Stimulated activated naive CD8-positive, alpha-beta T cell treated with anti-CD3 and anti-CD28 coated beads, Interleukin-15, amount 100 ng/mL, for 72 hours (primary cell): ENCODE results near the gene LCORL.

Experiments used
- ATAC-seq: fragments of 150-1000 bp; cut with Tn5 transposase; 2 replicates; pipeline ENCODE4 v1.10.0; 2021; ENCODE audit warnings: mild to moderate bottlenecking, moderate library complexity
- DNase-seq, 2 donors: peaks; one replicate each; pipeline ENCODE4 v3.0.0; 2021 to 2022
- H3K27ac Mint-ChIP-seq, 2 donors: one replicate each; pipeline ENCODE4 v1.8.0; 2022; ENCODE audit warnings: mild to moderate bottlenecking in 2 of 2, mixed read lengths in 2 of 2, moderate library complexity in 2 of 2
- H3K27me3 Mint-ChIP-seq: one replicate; pipeline ENCODE4 v1.8.0; 2022; ENCODE audit warnings: mixed read lengths
- H3K4me1 Mint-ChIP-seq: one replicate; pipeline ENCODE4 v1.8.0; 2022; ENCODE audit warnings: mild to moderate bottlenecking, mixed read lengths
- H3K4me3 Mint-ChIP-seq, 2 donors: one replicate each; pipeline ENCODE4 v1.8.0; 2022; ENCODE audit warnings: mild to moderate bottlenecking in 2 of 2, mixed read lengths in 2 of 2, moderate library complexity in 1 of 2
- H3K9me3 Mint-ChIP-seq, 2 donors: one replicate each; pipeline ENCODE4 v1.8.0; 2022; ENCODE audit warnings: mixed read lengths in 2 of 2

The LCORL gene

DNA sequence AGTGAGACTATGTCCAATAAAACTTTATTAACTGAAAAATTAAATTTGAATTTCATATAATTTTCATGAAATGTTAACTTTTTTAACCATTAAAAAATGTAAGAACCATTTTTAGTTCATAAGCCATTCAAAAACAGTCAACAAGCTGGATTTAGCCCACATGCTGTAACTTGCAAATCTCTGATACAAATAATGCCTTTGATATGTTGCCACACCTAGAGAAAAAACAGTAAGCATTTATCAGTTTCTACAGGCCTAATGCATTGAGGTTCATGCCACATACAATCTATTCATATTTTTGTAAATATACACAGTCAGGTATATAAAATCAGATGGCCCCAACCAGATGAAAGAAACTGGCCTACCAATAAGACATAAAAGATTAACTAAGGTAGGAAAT, 52.8 kb downstream of the LCORL start:
- Mint-ChIP-seq H3K27me3 (no peaks in the 10 kb centered on the region), H3K27ac (peak overlapping the region in 1 of 2 donors; percentile 52), H3K9me3 (no peaks in the 10 kb centered on the region), H3K4me1 (no peaks in the 10 kb centered on the region), H3K4me3 (no peak overlapping the region)
- DNase-seq (no peak), ATAC-seq (no peak)

DNA sequence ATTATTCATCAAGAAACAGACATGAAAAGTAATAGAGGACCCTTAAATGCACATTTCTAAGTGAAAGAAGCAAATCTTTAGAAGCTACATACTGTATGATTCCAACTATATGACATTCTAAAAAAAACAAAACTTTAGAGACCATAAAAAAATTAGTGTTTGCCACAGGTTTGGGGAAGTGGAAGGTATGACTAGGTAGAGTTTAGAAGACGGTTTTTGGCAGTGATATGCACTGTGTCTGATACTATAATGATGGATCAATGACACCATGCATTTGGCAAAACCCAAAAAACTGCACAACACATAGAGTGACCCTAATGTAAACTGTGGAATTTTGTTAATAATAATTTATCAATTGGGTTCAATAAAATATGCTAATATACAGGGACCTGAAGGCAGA, 54.5 kb downstream of the LCORL start:
- Mint-ChIP-seq H3K4me3 (no peak overlapping the region), H3K9me3 (no peaks in the 10 kb centered on the region), H3K27ac (no peak overlapping the region), H3K27me3 (no peaks in the 10 kb centered on the region), H3K4me1 (no peaks in the 10 kb centered on the region)
- DNase-seq (no peak), ATAC-seq (no peak)

DNA sequence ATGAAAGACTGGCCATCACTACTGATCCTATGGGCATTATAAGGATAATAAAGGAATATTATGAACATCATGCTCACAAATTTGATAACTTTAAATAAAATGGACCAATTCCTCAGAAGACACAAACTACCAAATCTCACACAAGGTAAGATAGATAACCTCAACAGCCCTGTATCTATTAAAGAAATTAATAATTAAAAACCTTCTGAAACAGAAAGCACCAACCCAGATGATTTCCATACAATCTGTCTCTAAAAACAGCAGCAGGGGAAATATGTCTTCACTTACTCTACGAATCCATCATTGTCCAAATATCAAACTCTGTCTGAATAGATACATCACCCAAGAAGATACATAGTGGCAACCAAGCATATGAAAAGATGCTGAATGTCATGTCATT, 55.2 kb downstream of the LCORL start:
- DNase-seq (no peak), ATAC-seq (no peak)
- H3K27me3 Mint-ChIP-seq = no peaks in the 10 kb centered on the region
- H3K9me3 Mint-ChIP-seq = no peaks in the 10 kb centered on the region
- H3K4me3 Mint-ChIP-seq = no peak overlapping the region
- no peaks in the 10 kb centered on the region for H3K4me1 Mint-ChIP-seq
- no peak overlapping the region for H3K27ac Mint-ChIP-seq

DNA sequence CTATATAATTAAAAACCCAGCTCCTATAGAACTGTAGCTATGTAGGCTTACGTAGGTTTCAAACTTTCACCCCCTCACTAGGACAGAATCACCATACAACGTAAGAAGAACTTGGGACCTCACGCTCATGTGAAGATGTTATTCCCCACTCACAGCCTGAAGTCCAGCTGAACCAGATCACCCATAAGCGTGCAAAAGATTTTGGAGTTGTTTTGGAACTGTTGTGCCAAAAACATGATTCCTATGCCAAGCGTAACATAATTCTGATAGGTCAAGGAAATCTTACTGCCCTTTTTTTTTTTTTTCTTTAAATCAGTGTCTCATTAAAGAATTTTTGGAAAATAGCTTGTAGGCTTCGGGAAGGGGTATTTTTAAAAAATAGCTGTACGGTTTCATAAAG, 57.0 kb downstream of the LCORL start:
- Mint-ChIP-seq H3K27ac (no peak overlapping the region), H3K27me3 (no peaks in the 10 kb centered on the region), H3K4me3 (no peak overlapping the region), H3K4me1 (no peaks in the 10 kb centered on the region), H3K9me3 (no peaks in the 10 kb centered on the region)
- ATAC-seq (no peak), DNase-seq (no peak)

DNA sequence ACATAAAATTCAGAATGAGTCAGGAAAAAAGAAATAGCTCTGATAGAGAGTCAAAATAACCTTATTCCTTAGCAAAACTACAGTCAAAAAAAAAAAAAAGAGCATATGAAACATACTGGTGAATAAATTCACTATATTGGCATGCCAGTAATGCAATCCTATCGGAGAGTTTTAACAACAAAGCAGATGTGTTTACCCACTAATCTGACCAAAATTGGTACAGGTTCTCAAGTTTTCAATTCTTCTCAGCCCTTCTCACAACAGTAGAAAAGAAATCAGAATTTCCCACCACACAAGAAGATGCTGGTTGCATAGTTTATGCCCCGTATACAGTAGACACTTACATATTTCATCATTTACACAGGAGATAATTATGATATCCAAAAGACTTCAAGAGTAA, 59.4 kb downstream of the LCORL start:
- Mint-ChIP-seq H3K4me1 (peaks cover 9% of the 10 kb centered on the region), H3K27me3 (no peaks in the 10 kb centered on the region), H3K4me3 (no peak overlapping the region), H3K27ac (no peak overlapping the region), H3K9me3 (peaks cover 0 to 2% of the 10 kb centered on the region in 2 donors)
- DNase-seq (no peak), ATAC-seq (no peak)

DNA sequence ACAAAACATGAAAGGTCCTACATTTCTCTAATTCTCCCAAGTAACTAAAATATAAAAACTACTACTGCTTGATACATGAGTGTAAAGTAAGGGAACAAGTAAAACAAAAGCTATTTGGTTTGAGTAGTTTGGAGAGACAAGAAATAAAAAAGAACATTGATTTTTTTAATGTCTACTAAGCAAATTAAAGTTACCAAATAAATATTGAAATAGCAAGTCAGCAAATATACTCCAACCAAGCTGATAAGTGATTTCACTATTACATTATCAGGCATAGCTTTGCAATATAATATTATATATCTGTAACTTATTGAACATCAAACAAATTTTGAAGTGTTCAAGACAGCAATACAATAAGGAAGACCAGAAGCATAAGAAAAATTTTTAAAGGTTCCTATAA, 60.3 kb downstream of the LCORL start:
- peaks cover 0 to 6% of the 10 kb centered on the region in 2 donors for H3K9me3 Mint-ChIP-seq
- H3K4me1 Mint-ChIP-seq = peaks cover 11% of the 10 kb centered on the region
- ATAC-seq (no peak), DNase-seq (no peak)
- H3K4me3 Mint-ChIP-seq = no peak overlapping the region
- H3K27ac Mint-ChIP-seq = no peak overlapping the region
- no peaks in the 10 kb centered on the region for H3K27me3 Mint-ChIP-seq

DNA sequence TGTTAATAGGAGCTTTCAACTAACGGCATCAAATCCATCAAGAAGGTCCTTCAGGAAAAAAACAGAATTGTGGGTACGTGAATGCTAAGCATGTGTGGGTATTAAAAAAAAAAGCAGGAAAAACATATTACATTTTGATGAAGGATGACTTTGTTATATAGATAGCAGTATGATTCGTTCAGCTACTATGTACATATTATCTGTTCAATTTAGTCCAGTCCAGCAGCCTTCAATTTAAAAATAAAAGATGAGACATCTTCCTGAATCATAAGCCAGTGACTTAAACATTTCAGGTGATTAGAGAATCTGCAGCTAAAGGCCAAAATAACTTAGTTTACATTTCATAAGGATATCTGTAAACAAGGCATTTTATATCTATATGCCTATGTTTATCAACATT, 63.4 kb downstream of the LCORL start:
- H3K27ac Mint-ChIP-seq = no peak overlapping the region
- peaks cover 15% of the 10 kb centered on the region for H3K4me1 Mint-ChIP-seq
- H3K4me3 Mint-ChIP-seq = no peak overlapping the region
- no peak for ATAC-seq
- DNase-seq = no peak
- peaks cover 12 to 19% of the 10 kb centered on the region in 2 donors for H3K9me3 Mint-ChIP-seq
- no peaks in the 10 kb centered on the region for H3K27me3 Mint-ChIP-seq

DNA sequence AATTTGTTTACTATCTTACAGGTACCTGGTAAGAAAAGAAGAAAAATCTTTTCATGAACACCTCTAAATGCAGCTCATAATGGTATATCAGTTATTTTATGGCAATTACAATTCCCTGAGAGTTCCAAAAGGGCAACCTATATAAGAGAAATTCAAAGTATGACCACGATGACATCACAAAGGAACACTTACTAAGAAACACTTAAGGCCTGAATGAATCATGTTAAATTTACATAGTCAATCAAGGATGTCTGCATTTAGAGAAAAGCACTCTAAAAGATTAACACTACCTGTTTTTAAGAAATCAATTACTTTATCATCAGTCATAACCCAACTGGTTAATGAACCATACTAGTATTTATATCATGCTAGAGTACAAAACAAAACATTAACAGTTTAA, 63.9 kb downstream of the LCORL start:
- Mint-ChIP-seq H3K9me3 (peaks cover 12 to 19% of the 10 kb centered on the region in 2 donors), H3K27me3 (no peaks in the 10 kb centered on the region), H3K4me3 (no peak overlapping the region), H3K4me1 (peaks cover 15% of the 10 kb centered on the region), H3K27ac (no peak overlapping the region)
- no peak for ATAC-seq
- no peak for DNase-seq

DNA sequence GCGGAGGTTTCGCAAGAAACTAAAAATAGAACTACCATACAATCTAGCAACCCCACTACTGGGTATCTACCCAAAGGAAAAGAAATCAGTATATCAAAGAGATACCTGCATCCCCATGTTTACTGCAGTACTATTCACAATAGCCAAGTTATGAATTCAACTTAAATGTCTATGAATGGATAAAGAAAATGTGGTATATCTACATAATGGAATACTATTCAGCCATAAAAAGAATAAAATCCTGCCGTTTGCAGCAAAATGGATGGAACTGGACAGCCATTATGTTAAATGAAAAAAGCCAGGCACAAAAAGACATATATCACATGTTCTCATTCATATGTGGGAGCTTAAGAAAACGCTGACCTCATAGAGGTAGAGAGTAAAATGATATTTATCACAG, 65.3 kb downstream of the LCORL start:
- Mint-ChIP-seq H3K27ac (no peak overlapping the region), H3K4me1 (peaks cover 15% of the 10 kb centered on the region), H3K9me3 (peaks cover 12 to 19% of the 10 kb centered on the region in 2 donors), H3K4me3 (no peak overlapping the region), H3K27me3 (no peaks in the 10 kb centered on the region)
- DNase-seq = no peak
- ATAC-seq = no peak

DNA sequence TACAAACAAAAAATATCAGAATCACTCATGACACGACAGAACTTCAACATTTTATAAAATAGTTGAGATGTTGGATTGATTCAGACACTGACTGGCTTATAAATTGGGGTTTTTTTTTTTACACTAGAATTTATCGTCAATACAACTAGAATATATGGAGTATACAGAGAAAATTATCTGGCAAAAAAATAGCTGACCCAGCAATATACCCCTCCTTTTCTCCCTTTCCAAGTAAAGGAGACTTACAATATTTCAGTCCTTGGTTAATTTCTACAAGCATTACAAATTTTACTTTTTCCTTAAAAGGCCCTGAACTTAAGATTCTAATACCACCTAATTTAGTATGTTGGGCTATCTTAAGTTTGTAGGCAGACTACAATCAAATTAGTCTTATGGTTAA, 76.3 kb downstream of the LCORL start:
- H3K27me3 Mint-ChIP-seq = no peaks in the 10 kb centered on the region
- ATAC-seq = no peak

DNA sequence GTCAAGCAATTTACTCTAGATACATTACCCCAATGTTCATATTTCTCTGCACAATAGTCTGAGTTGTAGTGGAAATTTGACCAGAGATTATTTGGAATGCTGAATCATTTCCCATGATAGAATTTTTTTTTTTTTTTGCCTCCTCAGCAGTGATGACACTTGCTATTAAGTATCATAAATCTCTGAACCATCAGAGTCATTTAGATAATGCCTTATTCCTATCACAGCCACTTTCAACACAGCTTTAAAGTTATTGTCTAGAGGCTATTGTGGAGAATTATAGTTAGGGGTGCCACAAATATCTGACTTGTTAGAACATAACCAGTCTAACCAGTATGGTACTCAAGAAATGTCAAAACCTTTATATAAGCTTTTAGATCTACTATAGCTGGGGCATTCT, 79.8 kb downstream of the LCORL start:
- H3K9me3 Mint-ChIP-seq = no peaks in the 10 kb centered on the region
- no peak for DNase-seq
- no peaks in the 10 kb centered on the region for H3K27me3 Mint-ChIP-seq
- no peaks in the 10 kb centered on the region for H3K4me1 Mint-ChIP-seq
- H3K4me3 Mint-ChIP-seq = no peak overlapping the region
- H3K27ac Mint-ChIP-seq = no peak overlapping the region
- no peak for ATAC-seq

More for the DNA sequence above, 76.3 kb downstream of the LCORL start:
- Mint-ChIP-seq H3K4me1 (no peaks in the 10 kb centered on the region), H3K27ac (no peak overlapping the region), H3K9me3 (no peaks in the 10 kb centered on the region), H3K4me3 (no peak overlapping the region)
- DNase-seq = no peak

DNA sequence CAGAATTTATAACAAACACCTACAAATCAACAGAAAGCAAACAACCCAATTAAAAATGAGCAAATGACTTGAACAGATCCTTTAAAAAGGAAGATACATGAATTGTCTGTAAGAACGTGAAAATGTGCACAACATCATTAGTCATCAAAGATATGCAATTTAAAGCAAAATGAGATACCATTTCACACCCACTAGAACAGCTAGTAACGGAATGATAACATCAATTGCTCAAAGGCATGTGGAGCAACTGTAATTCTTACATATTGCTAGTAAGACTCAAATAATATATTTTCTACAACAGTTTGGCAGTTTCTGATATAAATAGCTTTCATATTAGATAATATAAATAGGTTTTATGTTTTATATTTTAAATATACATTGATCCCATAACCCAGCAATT, 82.5 kb downstream of the LCORL start:
- H3K4me1 Mint-ChIP-seq = no peaks in the 10 kb centered on the region
- DNase-seq (no peak), ATAC-seq (no peak)
- peaks cover under 1 to 4% of the 10 kb centered on the region in 2 donors for H3K9me3 Mint-ChIP-seq
- H3K4me3 Mint-ChIP-seq = no peak overlapping the region
- H3K27ac Mint-ChIP-seq = no peak overlapping the region
- H3K27me3 Mint-ChIP-seq = no peaks in the 10 kb centered on the region

DNA sequence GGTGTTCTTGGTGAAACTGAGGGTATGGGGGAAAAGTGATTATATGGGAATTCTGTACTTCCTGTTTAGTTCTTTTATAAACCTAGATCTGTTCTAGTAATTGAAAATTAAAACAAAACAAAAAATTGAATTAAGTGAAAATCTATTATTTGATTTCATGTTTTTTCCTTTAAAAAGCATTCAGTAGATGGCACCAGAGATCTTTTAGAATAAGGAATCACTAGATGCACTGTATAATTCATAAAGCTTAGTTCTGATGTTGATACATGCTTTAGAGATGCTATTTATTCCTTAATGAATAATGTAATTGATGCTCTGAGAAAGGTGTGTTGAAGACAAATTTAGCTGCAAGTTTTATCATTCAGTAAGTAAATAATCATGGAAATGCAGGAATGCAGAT, 87.3 kb downstream of the LCORL start:
- DNase-seq = no peak
- Mint-ChIP-seq H3K4me1 (no peaks in the 10 kb centered on the region), H3K27ac (no peak overlapping the region), H3K4me3 (no peak overlapping the region), H3K27me3 (no peaks in the 10 kb centered on the region), H3K9me3 (peaks cover 13 to 14% of the 10 kb centered on the region in 2 donors)
- no peak for ATAC-seq

DNA sequence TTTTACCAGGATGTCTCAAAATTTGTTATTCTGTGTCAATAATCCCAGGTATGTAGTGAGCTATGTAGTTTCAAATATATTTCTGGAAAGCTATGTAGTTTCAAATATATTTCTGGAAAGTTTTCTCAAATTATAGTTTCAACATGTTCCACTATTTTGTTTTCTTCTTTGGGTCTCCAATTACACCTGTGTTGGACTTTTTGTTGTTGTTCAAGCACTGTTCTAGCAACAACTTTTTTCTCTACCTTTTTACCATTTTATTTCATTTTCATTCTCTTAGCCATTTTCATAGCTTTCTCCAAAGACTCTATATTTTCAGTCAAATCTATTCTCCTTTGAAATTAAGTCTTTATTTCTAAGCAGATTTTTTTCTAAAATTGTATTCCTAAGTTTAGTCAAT, 88.4 kb downstream of the LCORL start:
- H3K9me3 Mint-ChIP-seq = peaks cover 13 to 14% of the 10 kb centered on the region in 2 donors
- ATAC-seq = no peak

DNA sequence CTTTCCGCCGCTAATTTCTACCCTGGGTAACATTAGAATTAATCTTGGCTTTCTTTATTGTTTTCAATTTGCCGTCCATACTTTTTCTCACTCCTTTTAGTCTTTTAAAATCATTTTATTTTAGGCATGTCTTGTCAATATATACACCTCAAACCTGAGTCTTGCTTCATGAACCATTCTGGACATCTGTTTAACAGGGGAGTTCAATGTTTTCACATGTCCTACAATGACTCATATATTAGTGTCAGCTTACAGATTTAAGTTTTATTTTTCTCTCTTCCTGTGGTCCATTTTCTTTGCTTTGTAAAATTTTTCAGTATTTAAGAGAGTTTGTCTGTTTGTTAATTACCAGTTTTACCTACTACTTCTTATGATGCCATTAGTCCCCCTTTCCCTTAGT, 89.5 kb downstream of the LCORL start:
- Mint-ChIP-seq H3K27ac (no peak overlapping the region), H3K4me1 (no peaks in the 10 kb centered on the region), H3K4me3 (no peak overlapping the region), H3K27me3 (no peaks in the 10 kb centered on the region), H3K9me3 (peaks cover 13 to 14% of the 10 kb centered on the region in 2 donors)
- ATAC-seq (no peak), DNase-seq (no peak)

More for the DNA sequence above, 88.4 kb downstream of the LCORL start:
- Mint-ChIP-seq H3K4me3 (no peak overlapping the region), H3K4me1 (no peaks in the 10 kb centered on the region), H3K27me3 (no peaks in the 10 kb centered on the region), H3K27ac (no peak overlapping the region)
- no peak for DNase-seq

DNA sequence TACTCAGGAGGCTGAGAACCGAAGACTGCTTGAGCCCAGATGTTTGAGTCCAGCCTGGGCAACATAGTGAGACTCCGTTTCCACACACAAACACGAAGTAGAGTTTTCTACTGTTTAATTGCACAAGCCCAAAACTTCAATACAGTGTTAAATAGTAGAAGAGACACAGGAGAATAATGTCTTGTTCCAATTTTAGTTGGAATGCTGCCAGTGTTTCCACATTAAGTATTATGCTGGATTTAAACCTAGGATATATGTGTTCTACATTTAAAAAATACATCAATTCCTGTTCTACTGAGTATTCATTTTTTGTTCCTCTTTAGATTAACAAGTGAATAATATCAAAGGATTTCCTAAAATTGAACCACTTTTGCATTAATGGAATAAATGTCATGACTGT, 91.3 kb downstream of the LCORL start:
- Mint-ChIP-seq H3K27me3 (no peaks in the 10 kb centered on the region), H3K9me3 (peaks cover 10 to 13% of the 10 kb centered on the region in 2 donors), H3K27ac (no peak overlapping the region), H3K4me1 (no peaks in the 10 kb centered on the region), H3K4me3 (no peak overlapping the region)
- ATAC-seq (no peak), DNase-seq (no peak)

DNA sequence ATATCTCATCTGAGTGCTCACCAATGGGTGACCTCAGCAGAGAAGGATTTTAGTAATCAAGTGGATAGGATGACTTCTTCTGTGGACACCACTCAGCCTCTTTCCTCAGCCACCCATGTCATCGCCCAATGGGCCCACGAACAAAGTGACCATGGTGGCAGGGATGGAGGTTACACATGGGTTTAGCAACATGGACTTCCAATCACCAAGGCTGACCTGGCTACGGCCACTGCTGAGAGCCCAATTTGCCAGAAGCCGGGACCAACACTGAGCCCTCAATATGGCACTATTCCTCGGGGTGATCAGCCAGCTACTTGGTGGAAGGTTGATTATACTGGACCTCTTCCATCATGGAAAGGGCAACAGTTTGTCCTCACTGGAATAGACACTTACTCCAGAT, 97.4 kb downstream of the LCORL start:
- Mint-ChIP-seq H3K27me3 (no peaks in the 10 kb centered on the region), H3K4me3 (no peak overlapping the region), H3K4me1 (no peaks in the 10 kb centered on the region), H3K27ac (no peak overlapping the region), H3K9me3 (peaks cover 5 to 8% of the 10 kb centered on the region in 2 donors)
- no peak for ATAC-seq
- no peak for DNase-seq
